HG03342 (cell line): ENCODE data around the gene IFITM5.

ENCODE experiments used
- ATAC-seq: cut with Tn5 transposase; IDR thresholded peaks from one replicate; pipeline ENCODE4 v1.9.1; 2021; ENCODE audit warnings: mild to moderate bottlenecking, moderate library complexity; ENCODE audit not compliant: unreplicated experiment

Gene IFITM5

GRCh38 chr11:285021-285893 lies 14.1 kb downstream of the IFITM5 start:
- no peak for ATAC-seq

GRCh38 chr11:284105-285020 lies 15.0 kb downstream of the IFITM5 start:
- ATAC-seq = no peak

- no peak for ATAC-seq
Measured at GRCh38 chr11:283405-284104, 15.8 kb downstream of the IFITM5 start.

- no peak for ATAC-seq
Measured at GRCh38 chr11:282630-283360, 16.5 kb downstream of the IFITM5 start.

- ATAC-seq = no peak
Measured at GRCh38 chr11:282171-282570, 17.2 kb downstream of the IFITM5 start.

DNA sequence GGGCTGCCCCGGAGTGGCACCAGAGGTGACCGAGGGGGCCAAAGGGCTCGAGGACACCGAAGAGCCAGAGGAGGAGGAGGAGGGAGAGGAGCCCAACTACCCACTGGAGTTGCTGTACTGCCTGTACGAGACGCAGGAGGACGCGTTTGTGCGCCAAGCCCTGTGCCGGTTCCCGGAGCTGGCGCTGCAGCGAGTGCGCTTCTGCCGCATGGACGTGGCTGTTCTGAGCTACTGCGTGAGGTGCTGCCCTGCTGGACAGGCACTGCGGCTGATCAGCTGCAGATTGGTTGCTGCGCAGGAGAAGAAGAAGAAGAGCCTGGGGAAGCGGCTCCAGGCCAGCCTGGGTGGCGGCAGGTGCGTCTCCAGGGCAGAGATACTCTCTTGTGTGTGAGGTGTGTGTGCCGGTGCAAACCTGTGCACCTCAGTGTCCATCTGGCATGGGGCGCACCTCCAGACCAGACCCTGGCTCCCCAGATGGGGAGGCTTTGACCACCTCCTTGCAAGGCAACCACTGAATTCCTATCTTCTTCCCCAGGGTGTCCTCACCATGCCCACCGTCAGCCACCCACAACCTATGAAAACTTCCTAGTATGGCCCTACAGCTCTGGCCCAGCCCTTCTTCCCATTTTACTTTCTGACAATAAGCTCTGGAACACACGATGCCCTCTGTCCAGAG lies 17.7 kb downstream of the IFITM5 start:
- ATAC-seq = no peak

GRCh38 chr11:280706-281485 lies 18.4 kb downstream of the IFITM5 start:
- no peak for ATAC-seq

GRCh38 chr11:279966-280705 lies 19.2 kb downstream of the IFITM5 start:
- ATAC-seq = no peak

DNA sequence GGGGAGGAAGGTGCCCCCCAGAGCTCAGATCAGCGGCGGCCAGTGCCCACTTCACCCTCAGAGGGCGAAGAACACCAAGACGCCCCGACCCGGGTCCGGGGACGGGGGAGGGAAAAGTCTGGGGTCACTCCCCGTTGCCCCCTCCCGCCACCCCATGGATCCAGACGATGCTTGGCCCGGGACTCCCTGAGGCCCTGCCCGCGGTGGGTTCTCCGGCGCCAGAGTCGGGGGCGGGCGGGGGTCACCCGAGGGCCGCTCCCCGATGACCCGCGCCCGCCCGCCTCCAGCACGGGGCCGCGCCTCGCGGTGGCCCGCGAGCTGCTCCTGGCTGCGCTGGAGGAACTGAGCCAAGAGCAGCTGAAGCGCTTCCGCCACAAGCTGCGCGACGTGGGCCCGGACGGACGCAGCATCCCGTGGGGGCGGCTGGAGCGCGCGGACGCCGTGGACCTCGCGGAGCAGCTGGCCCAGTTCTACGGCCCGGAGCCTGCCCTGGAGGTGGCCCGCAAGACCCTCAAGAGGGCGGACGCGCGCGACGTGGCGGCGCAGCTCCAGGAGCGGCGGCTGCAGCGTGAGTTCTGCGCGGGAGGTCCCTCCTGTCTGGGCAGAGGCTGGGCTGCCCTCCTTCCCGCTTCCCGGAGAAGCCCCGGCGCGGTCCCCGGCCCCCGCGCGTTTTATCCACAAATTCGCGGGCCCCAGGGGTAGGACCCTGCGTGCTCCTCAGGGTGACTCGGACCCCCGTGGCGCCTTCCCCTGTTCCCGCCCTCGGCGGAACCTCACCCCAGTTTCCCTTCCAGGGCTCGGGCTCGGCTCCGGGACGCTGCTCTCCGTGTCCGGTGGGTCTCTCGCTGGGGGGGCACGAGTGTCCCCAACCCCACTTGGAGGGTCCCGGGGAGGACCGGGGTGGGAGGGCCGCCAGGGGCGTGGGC lies 20.0 kb downstream of the IFITM5 start:
- no peak for ATAC-seq

- ATAC-seq = no peak
Measured at GRCh38 chr11:278001-278951, 21.1 kb downstream of the IFITM5 start, which contains the start of gene NLRP6. Gene NLRP6 (plus strand): TSS chr11:278407. CDS start chr11:278570, 163 bp downstream.

GRCh38 chr11:276219-276618 lies 23.1 kb downstream of the IFITM5 start:
- no peak for ATAC-seq

DNA sequence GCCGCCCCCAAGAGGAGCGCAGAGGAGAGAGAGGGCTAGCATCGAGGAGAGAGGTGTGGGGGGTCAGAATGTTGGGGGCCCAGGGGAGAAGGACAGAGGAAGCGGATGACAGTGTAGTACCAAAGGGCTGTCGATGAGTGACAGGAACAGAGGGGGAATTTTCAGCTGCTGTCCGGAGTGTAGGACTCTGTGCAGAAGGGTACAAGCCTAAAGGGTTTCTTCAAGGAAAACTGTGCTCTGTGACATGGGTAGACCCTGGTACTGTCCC lies 26.5 kb downstream of the IFITM5 start:
- ATAC-seq = no peak

DNA sequence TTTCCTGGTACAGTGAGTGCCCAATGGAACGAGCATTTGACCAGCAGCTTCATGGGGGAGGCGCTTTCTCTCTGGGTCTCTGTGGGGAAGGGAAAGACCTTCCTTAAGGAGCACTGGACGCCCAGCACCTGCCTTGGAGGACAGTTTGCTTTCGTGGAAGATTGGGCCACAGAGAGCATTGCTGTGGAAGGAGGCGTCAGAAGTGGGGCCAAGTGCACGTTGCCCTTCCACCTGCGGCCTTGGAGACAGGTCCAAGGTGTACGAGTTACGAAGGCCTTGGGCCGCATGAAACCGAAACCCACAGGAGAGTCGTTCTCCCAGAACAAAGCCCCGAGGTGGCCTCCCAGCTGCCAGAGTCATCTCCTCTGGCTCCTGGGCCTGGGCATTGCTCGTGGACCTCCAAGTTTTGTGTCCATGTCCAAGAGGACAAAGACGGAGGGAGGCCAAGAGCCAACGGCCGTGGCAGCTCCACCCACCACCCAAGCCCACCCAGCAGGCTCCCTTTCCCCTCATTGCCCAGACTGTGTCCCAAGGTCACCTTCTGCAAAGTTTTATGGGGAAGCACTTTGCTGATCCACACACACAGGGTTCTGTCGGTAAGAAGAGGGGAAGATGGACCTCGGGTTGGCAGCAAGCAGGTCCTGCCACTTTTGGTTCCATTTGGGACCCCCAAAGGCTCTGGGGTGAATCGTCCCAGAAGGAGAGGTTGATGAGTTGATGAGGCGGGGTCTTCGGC lies 27.0 kb downstream of the IFITM5 start:
- no peak for ATAC-seq

GRCh38 chr11:271319-271715 lies 28.0 kb downstream of the IFITM5 start:
- no peak for ATAC-seq

GRCh38 chr11:270451-271318 lies 28.6 kb downstream of the IFITM5 start:
- no peak for ATAC-seq
